GM12891 (cell line): Measurements from ENCODE around the gene GRM8.

Source experiments
- DNase-seq: peaks from one replicate; pipeline ENCODE4 v3.0.0; 2011; ENCODE audit warnings: low spot score; ENCODE audit not compliant: insufficient read length
- FAIRE-seq: peaks from 2 replicates; lab custom pipeline; 2011; peaks lifted over from hg19 to GRCh38; lab: Jason Lieb, UNC
- PAX5 ChIP-seq: IDR thresholded peaks from 2 replicates; pipeline ENCODE4 v1.6.1; 2011; ENCODE audit warnings: low read length, moderate library complexity, mild to moderate bottlenecking; ENCODE audit not compliant: insufficient read depth, severe bottlenecking
- POLR2A ChIP-seq: IDR thresholded peaks from 2 replicates; pipeline ENCODE4 v1.6.1; 2011; ENCODE audit warnings: low read depth, low read length, control low read depth
- POLR2AphosphoS5 ChIP-seq: IDR thresholded peaks from 2 replicates; pipeline ENCODE4 v1.6.1; 2011; ENCODE audit warnings: low read depth, low read length, control low read depth
- POU2F2 ChIP-seq: IDR thresholded peaks from 2 replicates; pipeline ENCODE4 v1.6.1; 2011; ENCODE audit warnings: low read depth, mild to moderate bottlenecking, control low read depth, low read length, moderate library complexity
- SPI1 ChIP-seq: IDR thresholded peaks from 2 replicates; pipeline ENCODE4 v1.6.1; 2011; ENCODE audit warnings: low read depth, low read length, control low read depth
- TAF1 ChIP-seq: IDR thresholded peaks from 2 replicates; pipeline ENCODE4 v1.6.1; 2011; ENCODE audit warnings: low read depth, low read length, control low read depth

The GRM8 gene

DNA sequence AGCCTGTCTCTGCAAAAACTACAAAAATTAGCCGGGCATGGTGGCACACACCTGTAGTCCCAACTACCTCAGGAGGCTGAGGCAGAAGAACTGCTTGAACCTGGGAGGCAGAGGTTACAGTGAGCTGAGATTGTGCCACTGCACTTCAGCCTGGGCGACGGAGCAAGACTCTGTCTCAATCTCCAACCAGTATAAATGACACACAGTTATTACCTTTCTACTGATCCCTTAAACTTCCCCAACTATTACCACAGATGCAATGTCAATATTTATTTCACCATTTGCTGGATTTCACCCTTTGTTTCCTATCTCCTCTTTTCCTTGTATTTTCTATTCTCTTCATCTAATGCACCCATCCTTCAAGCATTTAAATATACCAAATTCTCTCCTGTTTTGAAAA, 431.8 kb downstream of the GRM8 start:
- FAIRE-seq (no peak), DNase-seq (no peak)
- no peak for TF ChIP-seq POLR2A
- TF ChIP-seq POLR2AphosphoS5 = no peak
- no peak for TF ChIP-seq TAF1
- no peak for TF ChIP-seq PAX5
- TF ChIP-seq SPI1 = no peak
- no peak for TF ChIP-seq POU2F2

DNA sequence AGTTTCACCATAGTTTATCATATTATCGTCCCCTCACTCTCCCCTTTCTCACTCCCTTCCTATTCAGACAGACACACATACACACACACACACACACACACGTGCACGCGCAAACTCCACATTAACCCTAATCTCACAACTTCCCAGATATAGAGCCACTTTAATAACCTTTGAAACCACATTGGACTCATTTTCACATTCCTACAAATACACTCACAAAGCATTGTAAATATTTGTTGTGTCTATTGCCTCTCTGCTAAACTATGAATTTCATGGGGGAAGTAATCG, 433.6 kb downstream of the GRM8 start:
- no peak for TF ChIP-seq POU2F2
- no peak for TF ChIP-seq PAX5
- TF ChIP-seq TAF1 = no peak
- no peak for TF ChIP-seq SPI1
- TF ChIP-seq POLR2AphosphoS5 = no peak
- no peak for FAIRE-seq

DNA sequence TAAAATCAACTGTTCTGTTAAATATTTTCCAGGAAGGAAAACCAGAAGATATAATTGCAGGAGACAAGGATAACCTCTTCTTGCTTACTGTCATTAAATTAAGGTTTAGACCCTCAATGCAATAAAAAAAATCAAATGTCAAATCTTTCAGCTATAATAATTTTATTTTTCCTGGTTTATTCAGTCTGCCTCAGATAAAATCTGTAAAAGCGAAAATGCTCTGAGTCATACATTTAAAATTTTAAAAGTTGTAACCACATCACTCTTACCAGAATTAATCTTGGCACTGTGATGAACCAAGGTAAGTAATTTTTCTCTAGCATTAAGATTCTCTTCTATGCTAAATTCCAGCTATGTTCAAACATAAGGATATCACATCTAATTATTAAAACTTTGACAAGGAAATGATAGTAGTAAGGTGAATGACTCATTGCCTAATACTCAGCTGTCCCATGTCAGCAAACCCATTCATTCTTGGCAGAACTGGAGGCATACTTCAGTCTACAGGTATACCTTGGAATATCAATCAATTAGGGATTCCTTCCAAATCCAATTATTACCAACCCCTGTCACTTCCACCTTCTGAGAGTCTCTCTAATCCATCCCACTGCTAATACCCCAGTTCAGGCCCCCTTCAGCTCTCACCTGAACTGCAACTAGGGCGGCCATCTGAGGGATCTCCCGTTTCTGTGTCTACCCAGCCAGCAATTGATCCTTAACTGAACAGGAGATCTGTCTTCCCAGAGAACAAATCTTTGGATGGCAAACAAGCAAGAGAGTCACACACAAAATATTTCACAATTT, 434.1 kb downstream of the GRM8 start:
- DNase-seq = no peak
- no peak for FAIRE-seq
- TF ChIP-seq POLR2A = no peak
- TF ChIP-seq POU2F2 = no peak
- no peak for TF ChIP-seq PAX5
- no peak for TF ChIP-seq TAF1
- no peak for TF ChIP-seq SPI1
- no peak for TF ChIP-seq POLR2AphosphoS5

More for the DNA sequence above, 433.6 kb downstream of the GRM8 start:
- DNase-seq = no peak

DNA sequence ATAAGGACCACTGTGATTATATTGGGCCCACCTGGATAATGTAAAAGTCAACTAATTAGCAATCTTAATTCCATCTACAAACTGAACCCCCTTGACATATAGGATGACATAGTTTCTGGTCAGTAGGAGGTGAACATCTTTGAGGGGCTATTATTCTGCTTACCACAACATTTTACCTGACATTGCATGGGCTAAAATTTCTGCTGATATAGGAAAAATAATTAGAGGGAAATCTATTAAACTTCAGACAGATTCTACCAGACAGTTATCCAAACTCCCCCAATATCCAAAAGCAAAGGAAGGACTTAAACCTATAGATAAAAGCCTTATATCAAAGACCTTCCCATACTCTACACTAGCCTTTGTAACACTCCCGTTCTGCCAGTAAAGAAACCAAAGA, 443.6 kb downstream of the GRM8 start:
- no peak for FAIRE-seq
- DNase-seq = no peak
- TF ChIP-seq POLR2A (no peak), PAX5 (no peak), TAF1 (no peak), POLR2AphosphoS5 (no peak), POU2F2 (no peak), SPI1 (no peak)

DNA sequence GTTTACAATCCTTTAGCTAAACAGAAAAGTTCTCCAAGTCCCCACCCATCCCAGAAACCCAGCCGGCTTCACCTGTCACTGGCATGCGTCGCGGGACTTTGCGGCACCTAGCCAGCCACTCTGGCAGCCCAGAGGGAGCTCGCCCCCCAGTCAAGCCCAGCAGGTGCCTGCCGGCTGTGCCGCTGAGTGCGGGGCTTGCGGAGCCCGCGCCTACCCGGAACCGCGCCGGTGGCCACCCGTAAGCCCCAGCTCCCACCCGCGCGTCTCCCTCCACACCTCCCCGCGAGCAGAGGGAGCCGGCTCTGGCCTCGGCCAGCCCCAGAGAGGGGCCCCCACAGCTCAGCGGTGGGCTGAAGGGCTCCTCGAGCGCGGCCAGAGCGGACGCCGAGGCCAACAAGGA, 446.1 kb downstream of the GRM8 start:
- no peak for FAIRE-seq
- DNase-seq = no peak
- TF ChIP-seq POLR2AphosphoS5 (no peak), SPI1 (no peak), POLR2A (no peak), TAF1 (no peak), POU2F2 (no peak), PAX5 (no peak)

DNA sequence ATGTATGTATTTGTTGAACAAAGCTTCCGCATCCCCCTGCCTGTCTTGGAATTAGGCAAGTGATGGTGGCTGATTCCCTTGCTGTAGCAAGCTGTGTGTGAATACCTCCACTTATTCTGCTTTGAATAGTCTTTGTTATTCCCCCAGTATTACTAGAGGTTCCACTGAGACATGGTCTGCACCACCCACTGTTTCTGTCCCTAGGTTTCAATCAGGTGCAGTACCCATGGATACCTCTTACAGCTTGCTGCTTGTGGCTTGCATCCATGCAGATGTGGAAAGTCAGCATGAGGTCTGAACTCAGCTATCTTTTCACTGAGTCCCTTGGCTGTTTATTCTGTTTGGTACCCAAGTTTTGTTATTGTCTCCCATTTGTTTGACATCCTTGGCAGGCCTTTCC, 447.4 kb downstream of the GRM8 start:
- DNase-seq = no peak
- FAIRE-seq = no peak

DNA sequence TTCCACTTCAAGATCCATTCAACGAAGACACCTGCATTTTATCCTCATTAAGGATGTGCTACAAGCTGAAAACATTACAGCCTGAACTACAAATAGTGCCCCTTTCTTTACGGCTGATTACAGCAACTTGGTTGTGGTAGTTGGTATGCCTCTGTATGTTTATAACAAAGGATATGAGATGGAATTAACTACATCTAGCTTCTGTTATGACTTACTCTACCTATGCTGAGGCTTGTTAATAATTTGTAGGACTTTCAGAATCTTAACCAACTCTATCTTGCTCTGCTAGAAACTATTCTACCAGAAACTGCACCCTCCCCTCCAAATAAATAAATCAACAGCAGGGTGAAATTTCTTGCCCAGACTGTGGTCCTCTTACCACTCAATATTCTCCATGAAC, 448.1 kb downstream of the GRM8 start:
- TF ChIP-seq SPI1 (no peak), POU2F2 (no peak)
- no peak for FAIRE-seq
- DNase-seq = no peak

More for the DNA sequence above, 447.4 kb downstream of the GRM8 start:
- TF ChIP-seq PAX5 (no peak), POU2F2 (no peak), POLR2A (no peak), SPI1 (no peak), TAF1 (no peak), POLR2AphosphoS5 (no peak)

DNA sequence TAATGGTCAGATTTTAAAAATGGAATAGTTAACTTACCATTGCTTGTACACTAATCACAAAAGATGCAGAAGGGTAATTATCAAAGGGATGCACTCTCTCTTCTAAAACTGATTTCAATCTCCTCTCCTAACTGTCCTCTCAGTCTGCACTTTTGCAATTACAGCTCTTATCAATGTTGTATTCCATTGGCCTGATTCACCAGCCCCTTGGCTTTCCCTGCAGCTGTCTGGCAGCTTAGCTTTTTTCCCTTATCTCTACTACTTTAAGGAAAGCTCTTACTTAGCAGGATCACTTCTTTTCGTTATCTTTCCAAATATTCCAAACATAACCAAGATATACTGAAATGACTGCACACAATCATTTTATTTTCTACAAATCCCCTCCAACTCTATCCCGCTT, 448.8 kb downstream of the GRM8 start:
- DNase-seq (no peak), FAIRE-seq (no peak)
- no peak for TF ChIP-seq POLR2A

DNA sequence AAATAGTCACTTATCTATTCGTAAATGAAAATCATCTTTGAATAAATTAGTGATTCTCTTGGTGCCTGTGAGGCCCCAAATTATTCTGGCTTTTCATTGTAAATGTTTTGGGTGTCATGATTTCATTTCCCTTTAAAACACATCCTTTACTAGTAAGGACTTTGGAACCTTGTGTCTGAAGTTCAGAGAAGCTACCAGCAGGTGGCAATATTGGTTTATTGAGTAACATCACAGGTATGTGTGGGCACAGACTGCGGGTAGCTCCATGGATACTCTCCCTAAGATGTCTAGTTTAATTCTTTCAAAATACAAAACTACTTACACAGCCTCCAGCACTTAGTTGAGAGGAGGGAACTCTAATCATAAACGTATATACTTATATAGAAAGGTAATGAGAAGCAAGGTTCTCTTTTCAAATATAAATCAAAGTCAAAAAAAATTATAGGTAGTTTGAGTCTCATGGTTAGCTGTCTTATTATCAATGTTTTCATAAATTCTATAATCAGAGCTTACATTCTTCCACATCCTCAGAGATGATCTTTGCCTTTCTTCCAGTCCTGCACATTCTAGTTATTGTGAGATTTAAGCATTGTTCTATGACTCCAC, 449.6 kb downstream of the GRM8 start:
- TF ChIP-seq POLR2A (no peak), SPI1 (no peak), TAF1 (no peak), POLR2AphosphoS5 (no peak), POU2F2 (no peak), PAX5 (no peak)
- peak; percentile 91 for FAIRE-seq
- DNase-seq = peak; percentile 39

DNA sequence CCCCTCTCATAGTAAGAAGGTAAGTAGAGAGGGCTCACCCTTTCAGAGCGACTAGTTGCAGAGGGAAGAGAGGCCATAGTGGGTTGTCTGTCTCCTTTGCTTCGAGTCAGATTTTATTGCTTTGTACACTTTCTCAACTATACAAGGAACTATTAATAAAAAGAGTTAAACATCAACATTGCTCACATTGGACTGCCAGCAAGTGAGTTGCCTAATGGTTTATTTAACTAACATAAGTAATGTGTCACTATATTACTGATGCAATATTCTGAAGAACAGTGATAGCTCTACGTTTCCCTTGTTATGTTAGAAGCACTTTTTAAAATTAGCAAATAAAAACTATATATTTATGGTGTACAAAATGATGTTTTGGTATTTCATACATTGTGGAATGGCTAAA, 451.0 kb downstream of the GRM8 start:
- no peak for TF ChIP-seq POU2F2
- no peak for TF ChIP-seq POLR2AphosphoS5
- TF ChIP-seq POLR2A = no peak
- TF ChIP-seq TAF1 = no peak
- no peak for TF ChIP-seq PAX5
- no peak for TF ChIP-seq SPI1
- FAIRE-seq (no peak), DNase-seq (no peak)
